ENCODE data around the gene IL17C. TPM values are rescaled to one million over a fixed set of nuclear protein-coding genes. Genes with fewer than 3 reads are reported as not detected.
"Not testable (repeated sequence)": the region's sequence is repeated elsewhere in the genome, so short reads cannot be mapped to it uniquely, and the experiment has no call there.

Gene IL17C
- total and polyA plus RNA-seq, 12 donors: not detected

- H3K27ac ChIP-seq: no peak overlapping the region
- intact Hi-C loops (cut with DNase I): no loop called here
- 88 to 91% (median 90%) methylated on average over 17 of the region's 17 CpGs for WGBS, 4 donors
- no peak for DNase-seq
- no peaks in the 10 kb centered on the region for H3K9me3 ChIP-seq (replicated peaks in 1 of 3)
- H3K27me3 ChIP-seq: no peaks in the 10 kb centered on the region
- peaks cover 0 to 49% of the 10 kb centered on the region in 2 donors for H3K36me3 ChIP-seq (replicated peaks in 1 of 2)
- TF ChIP-seq CTCF (IDR thresholded peaks at IDR 0.05) (no peak), POLR2A (IDR thresholded peaks at IDR 0.05) (no peak)
- H3K4me3 ChIP-seq: no peak overlapping the region
- peaks cover 0 to 7% of the 10 kb centered on the region in 2 donors for H3K4me1 ChIP-seq (replicated peaks in 1 of 2)
Measured at GRCh38 chr16:88606148-88606757, 32.1 kb upstream of the IL17C start.

GRCh38 chr16:88608076-88608475, 30.3 kb upstream of the IL17C start:
- no peak for DNase-seq
- Histone ChIP-seq H3K27ac (no peak overlapping the region), H3K36me3 (replicated peaks in 1 of 2) (peaks cover 0 to 53% of the 10 kb centered on the region in 2 donors), H3K27me3 (no peaks in the 10 kb centered on the region), H3K9me3 (replicated peaks in 1 of 3) (no peaks in the 10 kb centered on the region), H3K4me3 (no peak overlapping the region), H3K4me1 (replicated peaks in 1 of 2) (no peaks in the 10 kb centered on the region)
- TF ChIP-seq POLR2A (IDR thresholded peaks at IDR 0.05): no peak
- no peak for TF ChIP-seq CTCF (IDR thresholded peaks at IDR 0.05)
- intact Hi-C loops (cut with DNase I): no loop called here
- 83 to 91% (median 86%) methylated on average over 6 of the region's 6 CpGs for WGBS, 4 donors

GRCh38 chr16:88609426-88609825, 28.9 kb upstream of the IL17C start:
- H3K36me3 ChIP-seq (replicated peaks in 1 of 2): peaks cover 0 to 57% of the 10 kb centered on the region in 2 donors

GRCh38 chr16:88610080-88610479, 28.3 kb upstream of the IL17C start:
- H3K4me1 ChIP-seq (replicated peaks in 1 of 2): peaks cover 0 to 11% of the 10 kb centered on the region in 2 donors
- peaks cover 0 to 51% of the 10 kb centered on the region in 2 donors for H3K36me3 ChIP-seq (replicated peaks in 1 of 2)
- intact Hi-C loops (cut with DNase I): no loop called here
- no peaks in the 10 kb centered on the region for H3K27me3 ChIP-seq
- no peaks in the 10 kb centered on the region for H3K9me3 ChIP-seq (replicated peaks in 1 of 3)
- no peak overlapping the region for H3K27ac ChIP-seq
- no peak overlapping the region for H3K4me3 ChIP-seq
- DNase-seq: no peak
- WGBS, 4 donors: 90 to 95% (median 94%) methylated on average over 3 to 6 of the region's 6 CpGs
- TF ChIP-seq POLR2A (IDR thresholded peaks at IDR 0.05): no peak
- no peak for TF ChIP-seq CTCF (IDR thresholded peaks at IDR 0.05)

More at GRCh38 chr16:88609426-88609825, 28.9 kb upstream of the IL17C start:
- H3K27me3 ChIP-seq; H3K4me1 ChIP-seq (replicated peaks in 1 of 2); DNase-seq; H3K4me3 ChIP-seq; H3K9me3 ChIP-seq (replicated peaks in 1 of 3); H3K27ac ChIP-seq; intact Hi-C loops (cut with DNase I): not testable (repeated sequence)
- 93 to 98% (median 97%) methylated on average over 6 to 8 of the region's 8 CpGs for WGBS, 4 donors
